ENCODE data around the gene SLC4A7. TPM values are rescaled to one million over a fixed set of nuclear protein-coding genes. Genes with fewer than 3 reads are reported as not detected.

The SLC4A7 gene
- total RNA-seq, 1 experiment from 2014 or later = 28.1 TPM

DNA sequence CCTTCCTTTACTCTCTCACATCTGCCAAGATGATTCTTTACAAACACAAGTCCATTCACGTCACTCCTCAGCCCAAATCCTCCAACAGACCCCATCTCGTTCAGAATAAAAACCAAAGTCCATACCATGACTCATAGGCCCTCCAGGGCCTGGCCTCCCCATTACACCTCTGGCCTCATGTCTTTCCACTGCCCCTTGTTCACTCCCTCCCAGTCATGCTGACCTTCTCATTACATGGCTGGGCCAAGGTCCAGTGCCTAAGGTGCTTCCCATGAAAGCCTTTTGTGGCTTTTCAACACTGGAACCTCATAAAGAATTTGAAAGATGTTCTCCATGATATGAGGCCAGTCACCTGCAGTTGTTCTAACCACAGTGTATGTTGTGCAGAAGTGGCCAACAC is 159.5 kb downstream of the SLC4A7 start:
- Histone ChIP-seq H3K9me2 (ENCODE audit: insufficient read depth) (no peaks in the 10 kb centered on the region), H3K4me3 (no peak overlapping the region), H3K4me1 (replicated peaks; ENCODE audit: insufficient read depth) (peaks cover 5% of the 10 kb centered on the region; the same call in 1 of the 2 replicates), H2AFZ (no peak overlapping the region), H3K9me3 (ENCODE audit: insufficient read depth, low read depth) (no peaks in the 10 kb centered on the region; the same call in 1 of the 2 replicates), H4K20me1 (ENCODE audit: insufficient read depth) (no peaks in the 10 kb centered on the region), H3K36me3 (ENCODE audit: low read depth) (no peaks in the 10 kb centered on the region), H3K79me2 (ENCODE audit: low read depth) (no peaks in the 10 kb centered on the region), H3K4me2 (no peak overlapping the region), H3K27ac (no peak overlapping the region), H3K27me3 (ENCODE audit: insufficient read depth, low read depth) (no peaks in the 10 kb centered on the region), H3F3A (ENCODE audit: insufficient read depth, low read depth) (no peaks in the 10 kb centered on the region)
- POLR2A ChIA-PET (ENCODE audit: unreplicated experiment) = no interaction called here
- CTCF ChIA-PET = no interaction called here
- no TSS peak for BruUV-seq (replicated peaks)
- intact Hi-C loops (cut with micrococcal nuclease; ENCODE audit: unreplicated experiment) = no loop called here
- TF ChIP-seq EZH2 (IDR thresholded peaks at IDR 0.05; ENCODE audit: low read depth) = no peak
- TF ChIP-seq, protein P1, sequence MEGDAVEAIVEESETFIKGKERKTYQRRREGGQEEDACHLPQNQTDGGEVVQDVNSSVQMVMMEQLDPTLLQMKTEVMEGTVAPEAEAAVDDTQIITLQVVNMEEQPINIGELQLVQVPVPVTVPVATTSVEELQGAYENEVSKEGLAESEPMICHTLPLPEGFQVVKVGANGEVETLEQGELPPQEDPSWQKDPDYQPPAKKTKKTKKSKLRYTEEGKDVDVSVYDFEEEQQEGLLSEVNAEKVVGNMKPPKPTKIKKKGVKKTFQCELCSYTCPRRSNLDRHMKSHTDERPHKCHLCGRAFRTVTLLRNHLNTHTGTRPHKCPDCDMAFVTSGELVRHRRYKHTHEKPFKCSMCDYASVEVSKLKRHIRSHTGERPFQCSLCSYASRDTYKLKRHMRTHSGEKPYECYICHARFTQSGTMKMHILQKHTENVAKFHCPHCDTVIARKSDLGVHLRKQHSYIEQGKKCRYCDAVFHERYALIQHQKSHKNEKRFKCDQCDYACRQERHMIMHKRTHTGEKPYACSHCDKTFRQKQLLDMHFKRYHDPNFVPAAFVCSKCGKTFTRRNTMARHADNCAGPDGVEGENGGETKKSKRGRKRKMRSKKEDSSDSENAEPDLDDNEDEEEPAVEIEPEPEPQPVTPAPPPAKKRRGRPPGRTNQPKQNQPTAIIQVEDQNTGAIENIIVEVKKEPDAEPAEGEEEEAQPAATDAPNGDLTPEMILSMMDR (conservative IDR thresholded peaks at IDR 0.05) = no peak
- DNase-seq = no peak

DNA sequence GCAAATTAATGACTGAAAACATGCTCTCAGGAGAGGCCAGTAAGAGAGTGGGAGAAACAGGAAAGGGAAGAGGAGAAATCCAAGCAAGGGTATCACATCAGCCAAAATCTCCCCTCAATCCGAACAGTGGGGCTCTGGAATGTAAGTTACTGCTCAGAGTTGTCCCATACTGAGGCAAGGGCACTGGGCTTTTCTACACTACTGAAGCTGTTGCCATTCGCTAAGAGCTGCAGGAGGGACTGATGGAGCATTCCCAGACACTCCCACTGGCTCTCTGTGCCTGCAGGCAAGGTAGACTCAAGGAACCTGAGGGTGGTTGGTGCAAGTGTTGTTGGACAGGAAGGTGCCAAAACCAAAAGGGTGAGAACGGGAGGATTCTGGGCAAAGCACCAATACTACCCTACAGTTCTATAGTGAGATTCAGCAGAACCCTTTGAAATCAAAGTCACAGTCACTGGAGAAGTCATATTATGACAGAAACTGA is 161.1 kb downstream of the SLC4A7 start:
- intact Hi-C loops (cut with micrococcal nuclease; ENCODE audit: unreplicated experiment) = no loop called here
- no TSS peak for BruUV-seq (replicated peaks)

More for the DNA sequence above, 161.1 kb downstream of the SLC4A7 start:
- Histone ChIP-seq H3K27me3 (ENCODE audit: insufficient read depth, low read depth) (no peaks in the 10 kb centered on the region), H2AFZ (no peak overlapping the region), H3K4me3 (no peak overlapping the region), H3F3A (ENCODE audit: insufficient read depth, low read depth) (no peaks in the 10 kb centered on the region), H3K9me3 (ENCODE audit: insufficient read depth, low read depth) (no peaks in the 10 kb centered on the region; the same call in 1 of the 2 replicates), H4K20me1 (ENCODE audit: insufficient read depth) (no peaks in the 10 kb centered on the region), H3K27ac (no peak overlapping the region), H3K79me2 (ENCODE audit: low read depth) (no peaks in the 10 kb centered on the region), H3K9me2 (ENCODE audit: insufficient read depth) (no peaks in the 10 kb centered on the region), H3K36me3 (ENCODE audit: low read depth) (no peaks in the 10 kb centered on the region), H3K4me1 (replicated peaks; ENCODE audit: insufficient read depth) (peaks cover 5% of the 10 kb centered on the region; the same call in 1 of the 2 replicates), H3K4me2 (no peak overlapping the region)
- TF ChIP-seq, protein P1 (conservative IDR thresholded peaks at IDR 0.05) = no peak
- no peak for TF ChIP-seq EZH2 (IDR thresholded peaks at IDR 0.05; ENCODE audit: low read depth)
- ChIA-PET POLR2A (ENCODE audit: unreplicated experiment) (no interaction called here), CTCF (no interaction called here)
- no peak for DNase-seq

Other genes starting within 250 kb of the SLC4A7 start
- gene NEK10, start 115.0 kb downstream of the SLC4A7 start, total RNA-seq (2021) = 1.7 and 4.3 TPM in 2 replicates
- not detected in 2 replicates for gene EOMES, start 237.9 kb upstream of the SLC4A7 start, total RNA-seq (2021)

Measured in PC-9 (cell line).